Renal cortex interstitium (tissue), 15 donors: Measurements from ENCODE around the gene XAGE1B. TPM values are rescaled to one million over a fixed set of nuclear protein-coding genes. Genes with fewer than 3 reads are reported as not detected.
"Not testable (repeated sequence)": the region's sequence is repeated elsewhere in the genome, so short reads cannot be mapped to it uniquely, and the experiment has no call there.

Experiments
- DNase-seq, 11 donors: peaks; one replicate each; pipeline ENCODE4 v3.0.0-alpha.2; 2013; ENCODE audit warnings: low read depth in 9 of 11, low spot score in 4 of 11; ENCODE audit errors: extremely low read depth in 1 of 11
- long read RNA-seq, 16 experiments: transcript quantifications; one replicate each; lab custom pipeline, GENCODE V29; 2026
- polyA plus RNA-seq, 3 donors: library from polyadenylated mRNA; unstranded; fragments of 120-200 nt; gene quantifications; one replicate each; pipeline ENCODE4 v1.2.1, GENCODE V29; 2013; ENCODE audit not compliant: insufficient read length in 3 of 3

Gene XAGE1B
- polyA plus RNA-seq, result not detected
- long read RNA-seq, donor 1, result 0 reads
- long read RNA-seq, donor 2, result 0 reads
- long read RNA-seq, donor 3, result 0 reads
- long read RNA-seq, donor 4, result 0 reads
- long read RNA-seq, donor 5, result 0 reads
- long read RNA-seq, donor 6, result 0 reads
- long read RNA-seq, donor 7, result 0 reads
- long read RNA-seq, donor 8, result 0 reads
- long read RNA-seq, donor 9, result 0 reads
- long read RNA-seq, donor 10, result 0 reads
- long read RNA-seq, donor 11, result 0 reads
- long read RNA-seq, donor 12, result 0 reads
- long read RNA-seq, donor 13, result 0 reads
- long read RNA-seq, donor 14, result 0 reads
- long read RNA-seq, donor 15, result 0 reads
- long read RNA-seq, donor 16, result 0 reads

GRCh38 chrX:52516987-52517325 is at the start of gene XAGE1B:
Gene XAGE1B (minus strand): TSS chrX:52517063. CDS start chrX:52515527, 1,536 bp downstream.
- DNase-seq, result not testable (repeated sequence)

- no peak for DNase-seq
Measured at GRCh38 chrX:52563105-52563504, 46.2 kb upstream of the XAGE1B start.

GRCh38 chrX:52558140-52558539 is 41.3 kb upstream of the XAGE1B start:
- DNase-seq, result no peak

- no peak for DNase-seq
Measured at GRCh38 chrX:52556741-52557140, 39.9 kb upstream of the XAGE1B start.

GRCh38 chrX:52553995-52554642 is 37.3 kb upstream of the XAGE1B start:
- no peak for DNase-seq

GRCh38 chrX:52548769-52549168 is 31.9 kb upstream of the XAGE1B start:
- DNase-seq, result not testable (repeated sequence)

- DNase-seq, result no peak
Measured at GRCh38 chrX:52544147-52544840, 27.4 kb upstream of the XAGE1B start.

- DNase-seq, result no peak
Measured at GRCh38 chrX:52542311-52542710, 25.4 kb upstream of the XAGE1B start.

- DNase-seq, result not testable (repeated sequence)
Measured at GRCh38 chrX:52541051-52541450, 24.2 kb upstream of the XAGE1B start.

GRCh38 chrX:52516110-52516986 is 515 bp downstream of the XAGE1B start:
- DNase-seq, result not testable (repeated sequence)

- DNase-seq, result not testable (repeated sequence)
Measured at GRCh38 chrX:52511126-52511525, 5.7 kb downstream of the XAGE1B start.

- no peak for DNase-seq
Measured at GRCh38 chrX:52509916-52510315, 6.9 kb downstream of the XAGE1B start.

GRCh38 chrX:52507331-52507730 is 9.5 kb downstream of the XAGE1B start:
- no peak for DNase-seq

- DNase-seq, result no peak
Measured at GRCh38 chrX:52504551-52504950, 12.3 kb downstream of the XAGE1B start.

- DNase-seq, result not testable (repeated sequence)
Measured at GRCh38 chrX:52501362-52501761, 15.5 kb downstream of the XAGE1B start.

- not testable (repeated sequence) for DNase-seq
Measured at GRCh38 chrX:52496419-52496772, 20.5 kb downstream of the XAGE1B start.

- not testable (repeated sequence) for DNase-seq
Measured at GRCh38 chrX:52495545-52496418, 21.1 kb downstream of the XAGE1B start, which contains the start of gene XAGE1A. Gene XAGE1A (plus strand): TSS chrX:52495808. CDS start chrX:52497362, 1,554 bp downstream.

GRCh38 chrX:52471301-52471700 is 45.6 kb downstream of the XAGE1B start:
- DNase-seq, result not testable (repeated sequence)
